Keratinocyte (primary cell): Measurements from ENCODE around the gene FANCG.

Experiments
- EZH2 ChIP-seq: IDR thresholded peaks from one replicate; pipeline ENCODE4 v1.6.1; 2012; ENCODE audit warnings: inconsistent platforms, mild to moderate bottlenecking, low read length, moderate library complexity
- TF ChIP-seq, protein P1 (sequence below), 3 experiments: IDR thresholded peaks in 1 of 3; conservative IDR thresholded peaks in 1 of 3; optimal IDR thresholded peaks in 1 of 3; 2 replicates in 2 of 3; 3 replicates in 1 of 3; pipeline versions ENCODE3 to v1.5.1; 2011; ENCODE audit warnings: low read length in 3 of 3, mild to moderate bottlenecking in 3 of 3, moderate library complexity in 2 of 3, control low read depth in 1 of 3, inconsistent platforms in 1 of 3; ENCODE audit not compliant: insufficient read depth in 2 of 3; ENCODE audit errors: extremely low read depth in 1 of 3

DNA sequence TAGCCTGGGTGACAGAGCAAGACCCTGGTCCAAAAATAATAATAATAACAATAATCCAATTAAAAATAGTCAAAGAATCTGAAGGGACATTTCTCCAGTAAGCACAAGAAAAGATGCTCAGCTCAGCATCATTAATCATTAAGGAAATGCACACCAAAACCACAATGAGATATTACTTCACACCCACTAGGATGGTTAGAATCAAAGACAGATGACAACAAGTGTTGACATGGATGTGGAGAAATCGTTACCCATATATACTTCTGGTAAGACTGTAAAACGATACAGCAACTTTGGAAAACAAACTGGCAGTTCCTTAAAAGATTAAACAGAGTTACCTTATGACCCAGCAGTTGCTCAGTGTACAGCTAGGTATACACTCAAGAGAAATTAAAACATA lies 5.3 kb upstream of the FANCG start:
- TF ChIP-seq, protein P1, sequence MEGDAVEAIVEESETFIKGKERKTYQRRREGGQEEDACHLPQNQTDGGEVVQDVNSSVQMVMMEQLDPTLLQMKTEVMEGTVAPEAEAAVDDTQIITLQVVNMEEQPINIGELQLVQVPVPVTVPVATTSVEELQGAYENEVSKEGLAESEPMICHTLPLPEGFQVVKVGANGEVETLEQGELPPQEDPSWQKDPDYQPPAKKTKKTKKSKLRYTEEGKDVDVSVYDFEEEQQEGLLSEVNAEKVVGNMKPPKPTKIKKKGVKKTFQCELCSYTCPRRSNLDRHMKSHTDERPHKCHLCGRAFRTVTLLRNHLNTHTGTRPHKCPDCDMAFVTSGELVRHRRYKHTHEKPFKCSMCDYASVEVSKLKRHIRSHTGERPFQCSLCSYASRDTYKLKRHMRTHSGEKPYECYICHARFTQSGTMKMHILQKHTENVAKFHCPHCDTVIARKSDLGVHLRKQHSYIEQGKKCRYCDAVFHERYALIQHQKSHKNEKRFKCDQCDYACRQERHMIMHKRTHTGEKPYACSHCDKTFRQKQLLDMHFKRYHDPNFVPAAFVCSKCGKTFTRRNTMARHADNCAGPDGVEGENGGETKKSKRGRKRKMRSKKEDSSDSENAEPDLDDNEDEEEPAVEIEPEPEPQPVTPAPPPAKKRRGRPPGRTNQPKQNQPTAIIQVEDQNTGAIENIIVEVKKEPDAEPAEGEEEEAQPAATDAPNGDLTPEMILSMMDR (optimal IDR thresholded peaks at IDR 0.05 in 1 of 3, IDR thresholded peaks at IDR 0.05 in 1 of 3, conservative IDR thresholded peaks at IDR 0.05 in 1 of 3; ENCODE audit: extremely low read depth in 1 of 3, insufficient read depth in 2 of 3, low read length in 3 of 3), result no peak
- TF ChIP-seq EZH2, result no peak
